SK-N-SH (cell line): ENCODE measurements around the gene GDF9. TPM values are rescaled to one million over a fixed set of nuclear protein-coding genes. Genes with fewer than 3 reads are reported as not detected.

Experiments used
- CTCF ChIA-PET: fragments of 300-600, 350-600 bp; formaldehyde crosslinking; extraction: SDS; loops from one replicate; lab custom pipeline; 2021; lab: Yijun Ruan, JAX
- POLR2A ChIA-PET: fragments of 350-600 bp; sonication (Branson Sonifier 250); formaldehyde crosslinking; extraction: SDS; loops from one replicate; lab custom pipeline; 2020; ENCODE audit warnings: antibody characterized with exemption, inconsistent platforms; lab: Yijun Ruan, JAX
- DNase-seq: peaks from one replicate; pipeline ENCODE4 v3.0.0; 2012
- H2AFZ ChIP-seq: fragments of 200-600 bp; sonication (generic); 2 replicates; pipeline ENCODE4 v1.8.1; 2016; ENCODE audit warnings: antibody characterized with exemption, mild to moderate bottlenecking, low read depth
- H3F3A ChIP-seq: fragments of 200-600 bp; sonication (generic); replicated peaks from 2 replicates; pipeline ENCODE3; 2016; ENCODE audit warnings: antibody characterized with exemption, mild to moderate bottlenecking; ENCODE audit not compliant: insufficient read depth
- H3K27ac ChIP-seq, 2 experiments: fragments of 200-500 bp in 1 of 2; fragments of 200-600 bp in 1 of 2; sonication (Bioruptor generic) in 1 of 2; sonication (generic), shearing (Covaris generic) in 1 of 2; 2 replicates each; pipeline versions ENCODE4 v1.5.1 to v1.6.1; 2014 to 2016; ENCODE audit warnings: low read depth in 2 of 2, inconsistent platforms in 1 of 2, low read length in 1 of 2, mild to moderate bottlenecking in 1 of 2, mixed read lengths in 1 of 2
- H3K27me3 ChIP-seq: fragments of 200-600 bp; sonication (generic), shearing (Covaris generic); 2 replicates; pipeline ENCODE4 v1.6.1; 2016; ENCODE audit warnings: mixed run types; ENCODE audit not compliant: insufficient read depth
- H3K36me3 ChIP-seq, 2 experiments: fragments of 200-500 bp in 1 of 2; fragments of 200-600 bp in 1 of 2; sonication (Bioruptor generic) in 1 of 2; sonication (generic) in 1 of 2; replicated peaks in 1 of 2; 2 replicates each; pipeline versions ENCODE3 to v1.5.1; 2014 to 2016; ENCODE audit warnings: low read length in 1 of 2, mild to moderate bottlenecking in 1 of 2; ENCODE audit not compliant: insufficient read depth in 2 of 2, control insufficient read depth in 1 of 2
- H3K4me1 ChIP-seq, 2 experiments: fragments of 200-500 bp in 1 of 2; fragments of 200-600 bp in 1 of 2; sonication (Bioruptor generic) in 1 of 2; sonication (generic), shearing (Covaris generic) in 1 of 2; 2 replicates each; pipeline versions ENCODE4 v1.5.1 to v1.6.1; 2014 to 2016; ENCODE audit warnings: low read depth in 1 of 2, low read length in 1 of 2, mixed run types in 1 of 2; ENCODE audit not compliant: insufficient read depth in 2 of 2, control insufficient read depth in 1 of 2
- H3K4me2 ChIP-seq: fragments of 200-600 bp; sonication (generic), shearing (Covaris generic); 2 replicates; pipeline ENCODE4 v1.6.1; 2017; ENCODE audit warnings: mixed run types
- H3K4me3 ChIP-seq, 2 experiments: fragments of 200-500 bp in 1 of 2; fragments of 200-600 bp in 1 of 2; sonication (Bioruptor generic) in 1 of 2; sonication (generic), shearing (Covaris generic) in 1 of 2; 2 replicates each; pipeline versions ENCODE4 v1.5.1 to v1.8.1; 2014 to 2016; ENCODE audit warnings: low read depth in 2 of 2, inconsistent platforms in 1 of 2, low read length in 1 of 2, mild to moderate bottlenecking in 1 of 2, mixed read lengths in 1 of 2, moderate library complexity in 1 of 2
- H3K79me2 ChIP-seq: fragments of 200-600 bp; sonication (generic); 2 replicates; pipeline ENCODE4 v1.8.1; 2017; ENCODE audit warnings: mild to moderate bottlenecking; ENCODE audit not compliant: insufficient read depth
- H3K9ac ChIP-seq: fragments of 200-600 bp; sonication (generic); 2 replicates; pipeline ENCODE4 v1.6.1; 2017; ENCODE audit warnings: mixed run types
- H3K9me2 ChIP-seq: fragments of 200-600 bp; sonication (generic); 2 replicates; pipeline ENCODE4 v1.6.1; 2017; ENCODE audit warnings: mixed run types
- H3K9me3 ChIP-seq: fragments of 200-600 bp; sonication (generic); 2 replicates; pipeline ENCODE4 v1.6.1; 2017; ENCODE audit warnings: mixed run types, mild to moderate bottlenecking, moderate library complexity
- H4K20me1 ChIP-seq: fragments of 200-600 bp; sonication (generic); 2 replicates; pipeline ENCODE4 v1.6.1; 2017; ENCODE audit warnings: mild to moderate bottlenecking, mixed run types; ENCODE audit not compliant: insufficient read depth
- CHD2 ChIP-seq: fragments of 150-350 bp; IDR thresholded peaks from 2 replicates; pipeline ENCODE4 v1.6.1; 2018; ENCODE audit warnings: low read length; ENCODE audit not compliant: partially characterized antibody
- EP300 ChIP-seq, 2 experiments: IDR thresholded peaks; 2 replicates each; pipeline versions ENCODE4 v1.4.0 to v1.6.1; 2012; ENCODE audit warnings: borderline replicate concordance in 1 of 2, low read depth in 1 of 2, low read length in 1 of 2
- EZH2phosphoT487 ChIP-seq: fragments of 200-600 bp; sonication (generic); IDR thresholded peaks from 2 replicates; pipeline ENCODE4 v1.6.1; 2017; ENCODE audit warnings: low read depth, mixed run types, mild to moderate bottlenecking, antibody characterized with exemption, moderate library complexity, borderline replicate concordance
- FOSL2 ChIP-seq: IDR thresholded peaks from 2 replicates; pipeline ENCODE4 v1.4.0; 2012; ENCODE audit warnings: low read depth, mild to moderate bottlenecking, moderate library complexity, borderline replicate concordance
- FOXJ3 ChIP-seq: sonication (generic); formaldehyde crosslinking; IDR thresholded peaks from 2 replicates; pipeline ENCODE4 v1.5.1; 2020; ENCODE audit warnings: mild to moderate bottlenecking, missing genetic modification reagents
- FOXM1 ChIP-seq: IDR thresholded peaks from 2 replicates; pipeline ENCODE4 v1.4.0; 2012; ENCODE audit warnings: low read depth, mild to moderate bottlenecking
- GATA2 ChIP-seq: sonication (generic); formaldehyde crosslinking; IDR thresholded peaks from 2 replicates; pipeline ENCODE4 v1.5.0; 2020; ENCODE audit warnings: mild to moderate bottlenecking, missing genetic modification reagents
- IRF3 ChIP-seq: fragments of 150-350 bp; IDR thresholded peaks from 2 replicates; pipeline ENCODE4 v1.6.1; 2016; ENCODE audit warnings: mild to moderate bottlenecking, low read depth, low read length
- MEF2A ChIP-seq: IDR thresholded peaks from 2 replicates; pipeline ENCODE4 v1.4.0; 2012; ENCODE audit warnings: low read depth, borderline replicate concordance
- RAD21 ChIP-seq: IDR thresholded peaks from 2 replicates; pipeline ENCODE4 v1.6.1; 2012; ENCODE audit warnings: mild to moderate bottlenecking, low read length
- RCOR1 ChIP-seq: fragments of 150-350 bp; IDR thresholded peaks from 2 replicates; pipeline ENCODE4 v1.6.1; 2017; ENCODE audit warnings: antibody characterized with exemption, low read length
- RXRA ChIP-seq: IDR thresholded peaks from 2 replicates; pipeline ENCODE4 v1.4.0; 2012; ENCODE audit warnings: low read depth, mild to moderate bottlenecking, borderline replicate concordance
- SIN3A ChIP-seq: IDR thresholded peaks from 2 replicates; pipeline ENCODE4 v1.6.1; 2012; ENCODE audit warnings: low read depth, mild to moderate bottlenecking, low read length, moderate library complexity, borderline replicate concordance
- TAF1 ChIP-seq: IDR thresholded peaks from 2 replicates; pipeline ENCODE4 v1.6.1; 2012; ENCODE audit warnings: low read depth, mild to moderate bottlenecking, low read length, moderate library complexity, borderline replicate concordance
- TEAD4 ChIP-seq: IDR thresholded peaks from 2 replicates; pipeline ENCODE4 v1.4.0; 2012; ENCODE audit warnings: mild to moderate bottlenecking, borderline replicate concordance; ENCODE audit not compliant: insufficient read depth
- WGBS: methylation state at CpG from one replicate; pipeline ENCODE4 v1.1.6; 2017; ENCODE audit warnings: low lambda C conversion rate; 5-methylcytosine and 5-hydroxymethylcytosine counted together
- polyA plus RNA-seq, 3 experiments: library from polyadenylated mRNA; depleted of rRNA; stranded (reverse); fragments of >200 nt; gene quantifications; 2 replicates each; pipeline ENCODE4 v1.2.3, GENCODE V29; 2012
- TF ChIP-seq, protein P1 (sequence below): IDR thresholded peaks from 2 replicates; pipeline ENCODE4 v1.6.1; 2012; ENCODE audit warnings: mild to moderate bottlenecking, low read depth, low read length, moderate library complexity
- TF ChIP-seq, protein P2 (sequence below): IDR thresholded peaks from 2 replicates; pipeline ENCODE4 v1.4.0; 2012; ENCODE audit warnings: low read depth
- TF ChIP-seq, protein P3 (sequence below): fragments of 200-600 bp; sonication (generic); IDR thresholded peaks from 2 replicates; pipeline ENCODE4 v1.6.1; 2017; ENCODE audit warnings: antibody characterized with exemption, mild to moderate bottlenecking, moderate library complexity

Gene GDF9
- polyA plus RNA-seq, 1 of the 3 experiments (the other 2 are of a cell fraction): 0.82 TPM

- Histone ChIP-seq H3F3A (no peaks in the 10 kb centered on the region), H3K79me2 (no peaks in the 10 kb centered on the region), H3K36me3 (no peaks in the 10 kb centered on the region), H3K9me2 (no peaks in the 10 kb centered on the region), H2AFZ (no peak overlapping the region), H3K27me3 (no peaks in the 10 kb centered on the region), H3K27ac (no peak overlapping the region), H3K4me1 (peaks cover 0 to 5% of the 10 kb centered on the region in 2 experiments; a peak in 1 of 4 replicates), H4K20me1 (no peaks in the 10 kb centered on the region), H3K4me2 (no peak overlapping the region), H3K9me3 (no peaks in the 10 kb centered on the region), H3K9ac (no peak overlapping the region), H3K4me3 (no peak overlapping the region)
- ChIA-PET POLR2A (interaction anchor here (0.6 kb wide), 1 partner anchor 130 kb away, joined by 4 read pairs; no protein-coding TSS in a partner anchor), CTCF (interaction anchor here (5.0 to 8.7 kb wide), 2 partner anchors 13 to 35 kb away, joined by 75 to 105 read pairs; partner anchors contain the start of genes GDF9 and UQCRQ)
- TF ChIP-seq TEAD4 (no peak), MEF2A (no peak)
- TF ChIP-seq, protein P1, sequence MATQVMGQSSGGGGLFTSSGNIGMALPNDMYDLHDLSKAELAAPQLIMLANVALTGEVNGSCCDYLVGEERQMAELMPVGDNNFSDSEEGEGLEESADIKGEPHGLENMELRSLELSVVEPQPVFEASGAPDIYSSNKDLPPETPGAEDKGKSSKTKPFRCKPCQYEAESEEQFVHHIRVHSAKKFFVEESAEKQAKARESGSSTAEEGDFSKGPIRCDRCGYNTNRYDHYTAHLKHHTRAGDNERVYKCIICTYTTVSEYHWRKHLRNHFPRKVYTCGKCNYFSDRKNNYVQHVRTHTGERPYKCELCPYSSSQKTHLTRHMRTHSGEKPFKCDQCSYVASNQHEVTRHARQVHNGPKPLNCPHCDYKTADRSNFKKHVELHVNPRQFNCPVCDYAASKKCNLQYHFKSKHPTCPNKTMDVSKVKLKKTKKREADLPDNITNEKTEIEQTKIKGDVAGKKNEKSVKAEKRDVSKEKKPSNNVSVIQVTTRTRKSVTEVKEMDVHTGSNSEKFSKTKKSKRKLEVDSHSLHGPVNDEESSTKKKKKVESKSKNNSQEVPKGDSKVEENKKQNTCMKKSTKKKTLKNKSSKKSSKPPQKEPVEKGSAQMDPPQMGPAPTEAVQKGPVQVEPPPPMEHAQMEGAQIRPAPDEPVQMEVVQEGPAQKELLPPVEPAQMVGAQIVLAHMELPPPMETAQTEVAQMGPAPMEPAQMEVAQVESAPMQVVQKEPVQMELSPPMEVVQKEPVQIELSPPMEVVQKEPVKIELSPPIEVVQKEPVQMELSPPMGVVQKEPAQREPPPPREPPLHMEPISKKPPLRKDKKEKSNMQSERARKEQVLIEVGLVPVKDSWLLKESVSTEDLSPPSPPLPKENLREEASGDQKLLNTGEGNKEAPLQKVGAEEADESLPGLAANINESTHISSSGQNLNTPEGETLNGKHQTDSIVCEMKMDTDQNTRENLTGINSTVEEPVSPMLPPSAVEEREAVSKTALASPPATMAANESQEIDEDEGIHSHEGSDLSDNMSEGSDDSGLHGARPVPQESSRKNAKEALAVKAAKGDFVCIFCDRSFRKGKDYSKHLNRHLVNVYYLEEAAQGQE: no peak
- TF ChIP-seq, protein P2, sequence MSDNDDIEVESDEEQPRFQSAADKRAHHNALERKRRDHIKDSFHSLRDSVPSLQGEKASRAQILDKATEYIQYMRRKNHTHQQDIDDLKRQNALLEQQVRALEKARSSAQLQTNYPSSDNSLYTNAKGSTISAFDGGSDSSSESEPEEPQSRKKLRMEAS: no peak
- WGBS: 85% methylated on average over 5 of the region's 5 CpGs
- DNase-seq: no peak
These were observed 33.7 kb downstream of the GDF9 start for GRCh38 chr5:132832612-132833011.

GRCh38 chr5:132831095-132831860 is 35.0 kb downstream of the GDF9 start:
- ChIA-PET POLR2A (interaction anchor here (2.3 kb wide), 1 partner anchor 35 kb away, joined by 9 read pairs; the partner anchor contains the start of genes GDF9 and UQCRQ), CTCF (interaction anchor here (1.0 to 8.7 kb wide), 12 partner anchors 9 to 455 kb away, joined by 3 to 105 read pairs (median 12); partner anchors contain the start of genes GDF9, SOWAHA and UQCRQ)
- no peak overlapping the region for H3K27ac ChIP-seq
- H3K4me2 ChIP-seq: peak overlapping the region; percentile 78; the same call in 1 of the 2 replicates
- peak overlapping the region in 1 of 2 experiments; percentile 65; a peak in 1 of 4 replicates for H3K4me3 ChIP-seq
- no peaks in the 10 kb centered on the region for H3K36me3 ChIP-seq
- no peaks in the 10 kb centered on the region for H3F3A ChIP-seq
- H3K4me1 ChIP-seq: peaks cover 0 to 5% of the 10 kb centered on the region in 2 experiments; a peak in 1 of 4 replicates
- H2AFZ ChIP-seq: no peak overlapping the region
- H3K9me3 ChIP-seq: no peaks in the 10 kb centered on the region
- H3K9me2 ChIP-seq: no peaks in the 10 kb centered on the region
- 96% methylated on average over 14 of the region's 15 CpGs for WGBS
- H3K79me2 ChIP-seq: no peaks in the 10 kb centered on the region
- H3K9ac ChIP-seq: no peak overlapping the region
- no peaks in the 10 kb centered on the region for H4K20me1 ChIP-seq
- no peak for DNase-seq
- no peaks in the 10 kb centered on the region for H3K27me3 ChIP-seq
- no peak for TF ChIP-seq FOXJ3 (CRISPR knock-in tag)
- no peak for TF ChIP-seq MEF2A
- no peak for TF ChIP-seq EP300 (IDR thresholded peaks at IDR 0.05; ENCODE audit: borderline replicate concordance in 1 of 2, low read depth in 1 of 2, low read length in 1 of 2)
- no peak for TF ChIP-seq IRF3
- TF ChIP-seq FOXM1: no peak
- no peak for TF ChIP-seq SIN3A
- no peak for TF ChIP-seq CHD2
- no peak for TF ChIP-seq FOSL2
- no peak for TF ChIP-seq TAF1
- TF ChIP-seq GATA2 (CRISPR knock-in tag): no peak
- TF ChIP-seq, protein P3, sequence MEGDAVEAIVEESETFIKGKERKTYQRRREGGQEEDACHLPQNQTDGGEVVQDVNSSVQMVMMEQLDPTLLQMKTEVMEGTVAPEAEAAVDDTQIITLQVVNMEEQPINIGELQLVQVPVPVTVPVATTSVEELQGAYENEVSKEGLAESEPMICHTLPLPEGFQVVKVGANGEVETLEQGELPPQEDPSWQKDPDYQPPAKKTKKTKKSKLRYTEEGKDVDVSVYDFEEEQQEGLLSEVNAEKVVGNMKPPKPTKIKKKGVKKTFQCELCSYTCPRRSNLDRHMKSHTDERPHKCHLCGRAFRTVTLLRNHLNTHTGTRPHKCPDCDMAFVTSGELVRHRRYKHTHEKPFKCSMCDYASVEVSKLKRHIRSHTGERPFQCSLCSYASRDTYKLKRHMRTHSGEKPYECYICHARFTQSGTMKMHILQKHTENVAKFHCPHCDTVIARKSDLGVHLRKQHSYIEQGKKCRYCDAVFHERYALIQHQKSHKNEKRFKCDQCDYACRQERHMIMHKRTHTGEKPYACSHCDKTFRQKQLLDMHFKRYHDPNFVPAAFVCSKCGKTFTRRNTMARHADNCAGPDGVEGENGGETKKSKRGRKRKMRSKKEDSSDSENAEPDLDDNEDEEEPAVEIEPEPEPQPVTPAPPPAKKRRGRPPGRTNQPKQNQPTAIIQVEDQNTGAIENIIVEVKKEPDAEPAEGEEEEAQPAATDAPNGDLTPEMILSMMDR: no peak
- TF ChIP-seq RAD21: no peak
- TF ChIP-seq RXRA: no peak
- no peak for TF ChIP-seq TEAD4
- no peak for TF ChIP-seq EZH2phosphoT487
- TF ChIP-seq RCOR1: no peak
